Astrocyte of the cerebellum (primary cell): Measurements from ENCODE around the gene UBR7.

ENCODE experiments used
- DNase-seq: peaks from one replicate; pipeline ENCODE4 v3.0.0-alpha.2; 2011; ENCODE audit warnings: low read depth
- H3K4me3 ChIP-seq: 2 replicates; pipeline ENCODE4 v1.5.1; 2011; ENCODE audit warnings: mild to moderate bottlenecking, low read depth, low read length, moderate library complexity
- in situ Hi-C: cut with HindIII; loops from 2 replicates; pipeline ENCODE4 v1.10.0; 2017; ENCODE audit warnings: low sequenced_read_pairs
- TF ChIP-seq, protein P1 (sequence below): IDR thresholded peaks from 2 replicates; pipeline ENCODE4 v1.5.1; 2012; ENCODE audit warnings: low read length, low read depth, moderate library complexity, mild to moderate bottlenecking; ENCODE audit errors: missing control alignments

UBR7 gene

DNA sequence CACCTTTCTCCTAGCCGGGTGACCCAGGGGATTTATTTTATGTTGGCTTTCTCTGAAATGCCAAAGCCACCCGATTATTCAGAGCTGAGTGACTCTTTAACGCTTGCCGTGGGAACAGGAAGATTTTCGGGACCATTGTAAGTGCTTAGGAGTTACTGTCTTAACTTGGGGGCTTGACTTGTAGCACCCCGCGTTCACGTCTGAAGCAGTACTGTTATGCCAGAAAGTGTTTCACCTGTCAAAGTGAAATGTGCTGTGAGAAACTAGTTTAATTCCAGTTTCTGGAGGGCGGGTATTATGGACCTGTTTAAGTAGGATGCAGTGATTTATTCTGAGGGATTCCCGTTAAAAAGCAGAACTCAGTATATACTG, 21.7 kb upstream of the UBR7 start:
- DNase-seq = no peak
- TF ChIP-seq, protein P1, sequence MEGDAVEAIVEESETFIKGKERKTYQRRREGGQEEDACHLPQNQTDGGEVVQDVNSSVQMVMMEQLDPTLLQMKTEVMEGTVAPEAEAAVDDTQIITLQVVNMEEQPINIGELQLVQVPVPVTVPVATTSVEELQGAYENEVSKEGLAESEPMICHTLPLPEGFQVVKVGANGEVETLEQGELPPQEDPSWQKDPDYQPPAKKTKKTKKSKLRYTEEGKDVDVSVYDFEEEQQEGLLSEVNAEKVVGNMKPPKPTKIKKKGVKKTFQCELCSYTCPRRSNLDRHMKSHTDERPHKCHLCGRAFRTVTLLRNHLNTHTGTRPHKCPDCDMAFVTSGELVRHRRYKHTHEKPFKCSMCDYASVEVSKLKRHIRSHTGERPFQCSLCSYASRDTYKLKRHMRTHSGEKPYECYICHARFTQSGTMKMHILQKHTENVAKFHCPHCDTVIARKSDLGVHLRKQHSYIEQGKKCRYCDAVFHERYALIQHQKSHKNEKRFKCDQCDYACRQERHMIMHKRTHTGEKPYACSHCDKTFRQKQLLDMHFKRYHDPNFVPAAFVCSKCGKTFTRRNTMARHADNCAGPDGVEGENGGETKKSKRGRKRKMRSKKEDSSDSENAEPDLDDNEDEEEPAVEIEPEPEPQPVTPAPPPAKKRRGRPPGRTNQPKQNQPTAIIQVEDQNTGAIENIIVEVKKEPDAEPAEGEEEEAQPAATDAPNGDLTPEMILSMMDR = no peak
- peak overlapping the region; percentile 93 for H3K4me3 ChIP-seq
- in situ Hi-C loops = no loop called here

DNA sequence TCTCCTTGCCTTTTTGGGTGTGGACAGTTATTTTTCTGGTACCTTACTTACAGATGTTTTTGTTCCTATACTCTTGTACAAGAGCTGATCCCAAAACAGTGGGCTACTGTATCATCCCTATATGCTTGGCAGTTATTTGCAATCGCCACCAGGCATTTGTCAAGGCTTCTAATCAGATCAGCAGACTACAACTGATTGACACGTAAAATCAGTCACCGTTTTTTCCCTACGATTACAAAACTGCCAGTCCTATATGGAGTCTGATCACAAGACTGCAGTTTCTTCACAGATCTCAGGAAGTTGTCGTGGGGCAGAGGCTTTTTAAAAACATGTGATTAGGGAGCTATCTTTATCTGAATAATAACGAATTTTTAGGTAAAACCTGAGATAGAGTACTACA, 20.6 kb upstream of the UBR7 start:
- TF ChIP-seq, protein P1 = no peak
- in situ Hi-C loops = no loop called here
- H3K4me3 ChIP-seq = no peak overlapping the region
- DNase-seq = no peak

DNA sequence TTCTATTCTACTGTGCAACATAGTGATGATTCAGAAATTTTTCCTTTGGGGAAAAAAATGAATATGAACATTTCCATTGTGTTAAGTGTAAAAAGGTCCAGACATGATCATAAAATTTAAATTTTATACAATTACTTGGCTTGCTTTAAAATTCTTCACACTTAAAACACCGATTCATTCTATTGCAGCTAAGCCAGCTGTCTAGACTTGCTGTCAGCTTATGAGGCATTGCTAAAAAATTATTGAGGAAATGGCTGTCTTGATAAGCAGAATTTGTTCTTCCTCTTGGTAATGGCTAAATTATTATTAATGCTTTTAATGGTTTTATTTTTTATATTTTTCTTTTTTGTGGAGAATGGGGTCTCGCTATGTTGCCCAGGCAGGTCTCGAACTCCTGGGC, 20.1 kb upstream of the UBR7 start:
- TF ChIP-seq, protein P1 = no peak
- no peak for DNase-seq
- no peak overlapping the region for H3K4me3 ChIP-seq
- in situ Hi-C loops = no loop called here

DNA sequence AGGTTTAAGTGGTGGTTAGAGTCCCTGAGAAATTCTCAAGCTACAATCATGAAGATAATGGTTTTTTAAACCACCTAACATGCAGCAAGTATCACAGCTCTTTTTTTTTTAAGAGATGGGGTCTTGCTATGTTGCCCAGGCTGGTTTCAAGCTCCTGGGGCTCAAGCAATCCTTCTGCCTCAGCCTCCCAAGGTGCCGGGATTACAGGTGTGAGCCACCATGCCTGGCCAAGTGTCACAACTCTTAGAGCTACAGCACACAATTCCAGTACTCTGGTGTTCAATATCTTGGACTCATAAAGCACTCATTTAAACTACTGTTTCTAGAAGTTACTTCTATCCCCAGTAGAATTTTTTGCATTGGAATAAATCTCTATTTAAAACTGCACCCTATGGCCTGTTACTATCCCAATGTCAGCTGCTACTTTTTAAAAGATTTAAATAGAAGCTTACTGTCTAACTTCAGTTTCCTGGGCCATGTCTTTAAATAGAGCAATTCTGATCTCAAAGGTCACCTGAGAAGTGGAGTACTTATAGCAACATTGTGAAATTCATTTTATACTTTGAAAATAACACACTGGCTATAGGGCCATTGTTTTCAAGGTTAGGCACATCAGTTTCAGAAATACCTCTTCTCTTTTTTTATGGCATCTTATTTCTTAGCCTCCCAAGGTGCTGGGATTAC, 11.6 kb upstream of the UBR7 start:
- DNase-seq = no peak
- TF ChIP-seq, protein P1 = no peak
- in situ Hi-C loops = no loop called here
- H3K4me3 ChIP-seq = no peak overlapping the region

DNA sequence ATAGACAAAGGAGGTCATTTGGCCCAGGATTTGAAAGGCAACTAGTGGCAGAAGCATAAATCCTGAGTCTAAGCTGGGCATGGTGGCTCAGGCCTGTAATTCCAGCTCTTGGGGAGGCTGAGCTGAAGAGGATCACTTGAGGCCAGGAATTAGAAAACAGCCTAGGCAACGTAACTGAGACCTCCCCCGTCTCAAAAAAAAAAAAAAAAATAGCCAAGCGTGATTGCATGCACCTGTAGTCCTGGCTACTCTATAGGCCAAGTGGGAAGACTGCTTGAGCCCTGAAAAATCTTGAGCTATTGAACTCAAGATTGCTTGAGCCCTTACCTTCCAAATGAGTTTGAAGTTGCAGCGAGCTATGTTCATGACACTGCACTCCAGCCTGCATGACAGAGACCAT, 8.0 kb upstream of the UBR7 start:
- in situ Hi-C loops = no loop called here
- TF ChIP-seq, protein P1 = no peak
- no peak for DNase-seq
- no peak overlapping the region for H3K4me3 ChIP-seq

DNA sequence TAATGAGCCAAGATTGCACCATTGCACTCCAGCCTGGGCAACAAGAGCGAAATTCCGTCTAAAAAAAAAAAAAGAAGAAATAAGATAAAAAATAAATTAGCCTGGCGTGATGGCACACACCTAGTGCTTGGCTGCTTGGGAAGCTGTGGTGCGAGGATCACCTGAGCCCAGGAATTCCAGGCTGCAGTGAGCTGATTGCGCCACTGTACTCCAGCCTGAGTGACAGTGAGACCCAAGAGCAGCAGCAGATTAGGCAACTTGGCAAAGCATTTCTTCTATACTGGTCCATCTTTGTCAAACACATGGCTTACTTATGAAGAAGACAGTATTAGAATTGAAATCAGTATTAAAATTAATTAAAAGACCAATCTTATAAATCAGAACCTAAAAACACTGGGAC, 6.5 kb upstream of the UBR7 start:
- H3K4me3 ChIP-seq = no peak overlapping the region
- TF ChIP-seq, protein P1 = no peak
- DNase-seq = no peak
- in situ Hi-C loops = no loop called here
